ENCODE measurements around the gene ZFY.

GRCh38 chrY:2949590-2950252 is 14.5 kb downstream of the ZFY start:
- TF ChIP-seq POLR2A (IDR thresholded peaks at IDR 0.05; ENCODE audit: low read length) (no peak), GATA1 (IDR thresholded peaks at IDR 0.05; ENCODE audit: low read depth, low read length) (no peak)
